Panc1 (cell line): ENCODE results near the gene INTS3. TPM values are rescaled to one million over a fixed set of nuclear protein-coding genes. Genes with fewer than 3 reads are reported as not detected.

Source experiments
- ATAC-seq: fragments of 200-7000 bp; cut with Tn5 transposase; 2 replicates; pipeline ENCODE4 v1.9.1; 2020; ENCODE audit warnings: mild to moderate bottlenecking, moderate library complexity
- BruUV-seq: library from RNA; stranded (reverse); fragments of 400-500 nt; replicated peaks from 2 replicates; lab custom pipeline; 2021; lab: Mats Ljungman, UMichigan
- CTCF ChIA-PET: fragments of 300-600 bp; sonication (Branson Sonifier 250); formaldehyde crosslinking; loops from one replicate; lab custom pipeline; 2022; ENCODE audit warnings: antibody characterized with exemption; lab: Charles Lee
- POLR2A ChIA-PET: fragments of 300-600 bp; sonication (Branson Sonifier 250); formaldehyde crosslinking; loops from one replicate; lab custom pipeline; 2022; ENCODE audit warnings: antibody characterized with exemption; lab: Charles Lee
- DNase-seq: peaks from one replicate; pipeline ENCODE4 v3.0.0-alpha.2; 2010; ENCODE audit warnings: low read depth, low spot score
- H3K27ac ChIP-seq: 2 replicates; pipeline ENCODE4 v1.5.1; 2011; ENCODE audit warnings: mild to moderate bottlenecking, low read length, inconsistent platforms
- H3K27me3 ChIP-seq: fragments of 200-500 bp; sonication (Bioruptor generic); 2 replicates; pipeline ENCODE4 v1.6.0; 2014; ENCODE audit warnings: low read length, inconsistent platforms; ENCODE audit not compliant: control insufficient read depth, insufficient read depth
- H3K36me3 ChIP-seq: fragments of 200-500 bp; sonication (Bioruptor generic); 2 replicates; pipeline ENCODE4 v1.5.1; 2014; ENCODE audit warnings: inconsistent platforms, mild to moderate bottlenecking, low read length, moderate library complexity; ENCODE audit not compliant: control insufficient read depth, insufficient read depth
- H3K4me1 ChIP-seq: 2 replicates; pipeline ENCODE4 v1.5.1; 2011; ENCODE audit warnings: inconsistent platforms, mild to moderate bottlenecking, low read length, moderate library complexity; ENCODE audit not compliant: control insufficient read depth, insufficient read depth
- H3K4me3 ChIP-seq, 2 experiments: 2 replicates each; pipeline ENCODE4 v1.5.1; 2011 to 2012; ENCODE audit warnings: low read depth in 2 of 2, low read length in 2 of 2, mild to moderate bottlenecking in 2 of 2, inconsistent platforms in 1 of 2, moderate library complexity in 1 of 2
- H3K9me3 ChIP-seq: fragments of 200-500 bp; sonication (Bioruptor generic); 2 replicates; pipeline ENCODE4 v1.5.1; 2014; ENCODE audit warnings: low read depth, mild to moderate bottlenecking, inconsistent platforms, low read length, moderate library complexity; ENCODE audit not compliant: control insufficient read depth, insufficient read depth
- POLR2AphosphoS5 ChIP-seq: IDR thresholded peaks from 2 replicates; pipeline ENCODE4 v1.6.1; 2012; ENCODE audit warnings: mild to moderate bottlenecking, low read depth, low read length, moderate library complexity
- SIN3A ChIP-seq: IDR thresholded peaks from 2 replicates; pipeline ENCODE4 v1.6.1; 2012; ENCODE audit warnings: low read depth, mild to moderate bottlenecking, low read length, moderate library complexity, borderline replicate concordance; ENCODE audit not compliant: insufficient read depth
- TCF7L2 ChIP-seq: IDR thresholded peaks from 2 replicates; pipeline ENCODE4 v1.6.1; 2011; ENCODE audit warnings: mild to moderate bottlenecking, low read depth, low read length, inconsistent platforms
- in situ Hi-C: cut with HindIII; loops from 2 replicates; pipeline ENCODE4 v1.10.0; 2016; ENCODE audit warnings: low sequenced_read_pairs, low pct_unique_long_range_greater_than_20kb
- intact Hi-C: fragments of 100-400 bp; cut with micrococcal nuclease; formaldehyde crosslinking; loops from one replicate; pipeline ENCODE4 v1.10.0; 2022; ENCODE audit not compliant: unreplicated experiment
- total RNA-seq: library from RNA; stranded (reverse); gene quantifications from one replicate; pipeline ENCODE4 v1.2.1, GENCODE V29; 2021; ENCODE audit not compliant: unreplicated experiment
- TF ChIP-seq, protein P1 (sequence below), 2 experiments: IDR thresholded peaks; 2 replicates each; pipeline ENCODE4 v1.6.1; 2011 to 2012; ENCODE audit warnings: low read depth in 2 of 2, control low read depth in 1 of 2, low read length in 1 of 2, mild to moderate bottlenecking in 1 of 2, moderate library complexity in 1 of 2; ENCODE audit not compliant: insufficient read depth in 1 of 2
- TF ChIP-seq, protein P2 (sequence below): fragments of 450-650 bp; IDR thresholded peaks from 2 replicates; pipeline ENCODE4 v1.5.1; 2017; ENCODE audit warnings: mild to moderate bottlenecking

Gene INTS3
- total RNA-seq, 1 experiment from 2014 or later, result 77.3 TPM

DNA sequence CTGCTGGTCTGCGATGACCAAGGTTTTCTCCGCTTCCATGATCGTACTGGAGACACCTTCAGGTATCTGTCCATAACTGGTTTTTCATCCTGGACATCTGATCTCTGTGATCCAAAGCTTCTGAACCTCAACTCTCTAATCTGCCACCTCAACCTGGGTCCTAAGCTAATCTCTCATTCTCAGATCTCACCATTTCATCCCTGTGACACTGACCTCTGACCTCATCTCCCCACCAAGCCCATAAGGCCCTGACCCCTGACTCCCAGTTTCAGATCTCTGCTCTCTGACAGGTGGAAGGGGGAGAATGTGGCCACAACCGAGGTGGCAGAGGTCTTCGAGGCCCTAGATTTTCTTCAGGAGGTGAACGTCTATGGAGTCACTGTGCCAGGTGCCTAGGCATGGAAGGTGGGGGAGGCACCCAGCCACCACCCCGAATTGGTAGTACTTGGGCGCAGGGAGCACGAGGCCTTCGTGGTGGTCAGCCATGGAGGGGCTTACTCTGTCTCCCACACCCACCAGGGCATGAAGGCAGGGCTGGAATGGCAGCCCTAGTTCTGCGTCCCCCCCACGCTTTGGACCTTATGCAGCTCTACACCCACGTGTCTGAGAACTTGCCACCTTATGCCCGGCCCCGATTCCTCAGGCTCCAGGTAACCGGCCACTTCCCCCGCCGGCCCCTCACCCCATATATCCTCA lies 51.1 kb downstream of the INTS3 start:
- H3K9me3 ChIP-seq, result no peaks in the 10 kb centered on the region
- no peak overlapping the region for H3K27ac ChIP-seq
- no peaks in the 10 kb centered on the region for H3K27me3 ChIP-seq
- H3K4me3 ChIP-seq, result no peak overlapping the region
- peaks cover 14% of the 10 kb centered on the region for H3K4me1 ChIP-seq
- H3K36me3 ChIP-seq, result peaks cover 3% of the 10 kb centered on the region; the same call in 1 of the 2 replicates
- in situ Hi-C loops, result no loop called here
- ChIA-PET POLR2A (no interaction called here), CTCF (no interaction called here)
- intact Hi-C loops, result loop anchor here (10.0 kb wide), 1 partner anchor 264 kb away; no protein-coding TSS in a partner anchor
- BruUV-seq, result no TSS peak
- no peak for TF ChIP-seq TCF7L2
- TF ChIP-seq SIN3A, result no peak
- TF ChIP-seq, protein P1, sequence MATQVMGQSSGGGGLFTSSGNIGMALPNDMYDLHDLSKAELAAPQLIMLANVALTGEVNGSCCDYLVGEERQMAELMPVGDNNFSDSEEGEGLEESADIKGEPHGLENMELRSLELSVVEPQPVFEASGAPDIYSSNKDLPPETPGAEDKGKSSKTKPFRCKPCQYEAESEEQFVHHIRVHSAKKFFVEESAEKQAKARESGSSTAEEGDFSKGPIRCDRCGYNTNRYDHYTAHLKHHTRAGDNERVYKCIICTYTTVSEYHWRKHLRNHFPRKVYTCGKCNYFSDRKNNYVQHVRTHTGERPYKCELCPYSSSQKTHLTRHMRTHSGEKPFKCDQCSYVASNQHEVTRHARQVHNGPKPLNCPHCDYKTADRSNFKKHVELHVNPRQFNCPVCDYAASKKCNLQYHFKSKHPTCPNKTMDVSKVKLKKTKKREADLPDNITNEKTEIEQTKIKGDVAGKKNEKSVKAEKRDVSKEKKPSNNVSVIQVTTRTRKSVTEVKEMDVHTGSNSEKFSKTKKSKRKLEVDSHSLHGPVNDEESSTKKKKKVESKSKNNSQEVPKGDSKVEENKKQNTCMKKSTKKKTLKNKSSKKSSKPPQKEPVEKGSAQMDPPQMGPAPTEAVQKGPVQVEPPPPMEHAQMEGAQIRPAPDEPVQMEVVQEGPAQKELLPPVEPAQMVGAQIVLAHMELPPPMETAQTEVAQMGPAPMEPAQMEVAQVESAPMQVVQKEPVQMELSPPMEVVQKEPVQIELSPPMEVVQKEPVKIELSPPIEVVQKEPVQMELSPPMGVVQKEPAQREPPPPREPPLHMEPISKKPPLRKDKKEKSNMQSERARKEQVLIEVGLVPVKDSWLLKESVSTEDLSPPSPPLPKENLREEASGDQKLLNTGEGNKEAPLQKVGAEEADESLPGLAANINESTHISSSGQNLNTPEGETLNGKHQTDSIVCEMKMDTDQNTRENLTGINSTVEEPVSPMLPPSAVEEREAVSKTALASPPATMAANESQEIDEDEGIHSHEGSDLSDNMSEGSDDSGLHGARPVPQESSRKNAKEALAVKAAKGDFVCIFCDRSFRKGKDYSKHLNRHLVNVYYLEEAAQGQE (IDR thresholded peaks at IDR 0.05; ENCODE audit: insufficient read depth in 1 of 2, low read depth in 2 of 2, low read length in 1 of 2), result no peak
- TF ChIP-seq, protein P2, sequence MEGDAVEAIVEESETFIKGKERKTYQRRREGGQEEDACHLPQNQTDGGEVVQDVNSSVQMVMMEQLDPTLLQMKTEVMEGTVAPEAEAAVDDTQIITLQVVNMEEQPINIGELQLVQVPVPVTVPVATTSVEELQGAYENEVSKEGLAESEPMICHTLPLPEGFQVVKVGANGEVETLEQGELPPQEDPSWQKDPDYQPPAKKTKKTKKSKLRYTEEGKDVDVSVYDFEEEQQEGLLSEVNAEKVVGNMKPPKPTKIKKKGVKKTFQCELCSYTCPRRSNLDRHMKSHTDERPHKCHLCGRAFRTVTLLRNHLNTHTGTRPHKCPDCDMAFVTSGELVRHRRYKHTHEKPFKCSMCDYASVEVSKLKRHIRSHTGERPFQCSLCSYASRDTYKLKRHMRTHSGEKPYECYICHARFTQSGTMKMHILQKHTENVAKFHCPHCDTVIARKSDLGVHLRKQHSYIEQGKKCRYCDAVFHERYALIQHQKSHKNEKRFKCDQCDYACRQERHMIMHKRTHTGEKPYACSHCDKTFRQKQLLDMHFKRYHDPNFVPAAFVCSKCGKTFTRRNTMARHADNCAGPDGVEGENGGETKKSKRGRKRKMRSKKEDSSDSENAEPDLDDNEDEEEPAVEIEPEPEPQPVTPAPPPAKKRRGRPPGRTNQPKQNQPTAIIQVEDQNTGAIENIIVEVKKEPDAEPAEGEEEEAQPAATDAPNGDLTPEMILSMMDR, result no peak
- TF ChIP-seq POLR2AphosphoS5, result no peak
- no peak for ATAC-seq
- no peak for DNase-seq

DNA sequence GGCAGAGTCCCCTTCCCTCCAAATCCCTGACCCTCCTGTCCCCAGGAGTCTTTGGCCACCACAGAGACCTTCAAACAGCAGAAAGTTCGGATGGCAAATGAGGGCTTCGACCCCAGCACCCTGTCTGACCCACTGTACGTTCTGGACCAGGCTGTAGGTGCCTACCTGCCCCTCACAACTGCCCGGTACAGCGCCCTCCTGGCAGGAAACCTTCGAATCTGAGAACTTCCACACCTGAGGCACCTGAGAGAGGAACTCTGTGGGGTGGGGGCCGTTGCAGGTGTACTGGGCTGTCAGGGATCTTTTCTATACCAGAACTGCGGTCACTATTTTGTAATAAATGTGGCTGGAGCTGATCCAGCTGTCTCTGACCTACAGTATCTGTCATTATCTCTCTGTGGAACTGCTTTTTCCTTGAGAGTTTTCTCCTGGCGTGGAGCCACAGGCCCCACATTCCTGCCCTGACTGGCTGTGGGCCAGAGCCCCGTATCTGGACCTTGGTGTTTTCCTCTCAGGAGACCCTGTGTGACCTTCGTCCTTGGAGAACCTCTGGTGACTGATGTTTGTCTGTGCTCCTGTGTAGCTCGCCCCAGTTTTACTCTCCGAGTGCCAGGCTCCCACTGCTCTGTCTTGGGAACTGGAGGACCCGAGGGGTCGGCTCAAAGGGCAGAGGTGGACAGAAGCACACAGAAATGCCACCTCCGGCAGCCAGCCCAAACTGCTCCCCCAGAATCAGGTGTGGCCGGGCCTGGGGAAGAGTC lies 52.1 kb downstream of the INTS3 start:
- no TSS peak for BruUV-seq
- H3K36me3 ChIP-seq, result peaks cover 3% of the 10 kb centered on the region; the same call in 1 of the 2 replicates
- in situ Hi-C loops, result no loop called here
- no peak overlapping the region for H3K27ac ChIP-seq
- intact Hi-C loops, result loop anchor here (10.0 kb wide), 1 partner anchor 265 kb away; no protein-coding TSS in a partner anchor
- ChIA-PET POLR2A (no interaction called here), CTCF (no interaction called here)
- peaks cover 9% of the 10 kb centered on the region for H3K4me1 ChIP-seq
- TF ChIP-seq, protein P1 (IDR thresholded peaks at IDR 0.05; ENCODE audit: insufficient read depth in 1 of 2, low read depth in 2 of 2, low read length in 1 of 2), result no peak
- TF ChIP-seq SIN3A, result no peak
- TF ChIP-seq, protein P2, result no peak
- no peak for TF ChIP-seq POLR2AphosphoS5
- no peak for TF ChIP-seq TCF7L2
- no peak overlapping the region for H3K4me3 ChIP-seq
- no peak for ATAC-seq
- DNase-seq, result no peak
- no peaks in the 10 kb centered on the region for H3K27me3 ChIP-seq
- H3K9me3 ChIP-seq, result no peaks in the 10 kb centered on the region
